HG03066 (cell line): Measurements from ENCODE around the gene ITPR3.
A peak's percentile ranks its signal among the peaks of the same experiment; 100 is the strongest.
"Not testable (repeated sequence)": the region's sequence is repeated elsewhere in the genome, so short reads cannot be mapped to it uniquely, and the experiment has no call there.

Experiments
- ATAC-seq: cut with Tn5 transposase; IDR thresholded peaks from one replicate; pipeline ENCODE4 v1.9.1; 2021; ENCODE audit warnings: low read depth; ENCODE audit not compliant: unreplicated experiment

Gene ITPR3

DNA sequence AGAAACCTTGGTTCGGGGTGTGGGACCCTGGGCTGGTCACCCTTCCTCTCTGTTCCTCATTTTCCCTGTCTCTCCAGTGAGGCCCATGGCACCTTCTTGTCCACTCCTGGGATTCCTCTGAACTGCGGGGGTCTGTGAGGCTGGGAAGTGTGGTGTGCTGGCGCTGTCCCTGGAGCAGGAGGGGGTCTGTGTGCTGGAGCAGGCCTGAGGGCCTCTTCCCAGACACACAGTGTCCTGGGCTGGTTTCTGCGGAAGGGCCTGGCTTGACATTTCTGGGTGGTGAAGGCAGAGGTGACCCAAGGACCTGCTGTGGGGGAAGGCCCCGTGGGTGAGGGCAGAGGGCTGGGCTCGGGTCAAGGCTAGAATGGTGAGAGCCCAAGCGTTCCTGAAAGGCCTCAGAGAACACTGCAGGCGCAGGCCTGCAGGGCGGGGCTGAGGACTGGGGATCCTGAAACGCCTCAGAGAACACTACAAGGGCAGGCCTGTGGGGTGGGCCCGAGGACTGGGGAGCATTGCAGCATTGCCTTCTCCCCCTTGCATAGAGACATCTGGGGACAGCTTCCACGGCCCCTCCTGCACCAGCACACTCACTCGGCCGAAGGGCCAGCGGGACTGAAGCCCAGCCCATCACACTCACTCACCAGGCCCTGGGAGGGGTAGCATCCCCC, 30.5 kb upstream of the ITPR3 start:
- no peak for ATAC-seq

DNA sequence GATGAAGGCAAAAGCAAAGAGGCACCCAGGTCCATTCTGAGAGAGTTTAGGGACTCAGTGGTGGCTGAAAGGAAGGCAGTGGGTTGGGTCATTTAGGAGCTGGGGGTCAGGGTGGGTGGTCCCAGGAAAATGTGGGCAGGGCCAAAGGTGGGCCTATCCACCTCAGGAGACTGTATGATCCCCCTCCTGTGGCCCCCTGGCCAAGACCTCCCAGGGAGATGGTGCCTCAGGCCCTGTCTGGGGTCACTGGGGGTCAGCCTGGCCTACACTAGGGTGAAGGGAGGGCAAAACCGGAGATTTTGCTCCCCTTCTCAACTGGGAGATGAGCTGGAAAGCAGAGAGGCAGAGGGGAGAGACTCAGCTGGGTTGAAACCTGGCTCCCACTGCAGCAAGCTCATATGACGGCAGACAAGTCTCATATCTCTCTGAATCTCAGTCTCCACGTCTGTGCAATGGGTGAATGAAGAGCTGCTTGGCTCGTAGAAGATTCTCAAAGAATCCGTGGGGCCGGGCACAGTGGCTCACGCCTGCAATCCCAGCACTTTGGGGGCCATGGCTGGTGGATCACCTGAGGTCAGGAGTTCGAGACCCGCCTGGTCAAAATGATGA, 29.6 kb upstream of the ITPR3 start:
- ATAC-seq: no peak

DNA sequence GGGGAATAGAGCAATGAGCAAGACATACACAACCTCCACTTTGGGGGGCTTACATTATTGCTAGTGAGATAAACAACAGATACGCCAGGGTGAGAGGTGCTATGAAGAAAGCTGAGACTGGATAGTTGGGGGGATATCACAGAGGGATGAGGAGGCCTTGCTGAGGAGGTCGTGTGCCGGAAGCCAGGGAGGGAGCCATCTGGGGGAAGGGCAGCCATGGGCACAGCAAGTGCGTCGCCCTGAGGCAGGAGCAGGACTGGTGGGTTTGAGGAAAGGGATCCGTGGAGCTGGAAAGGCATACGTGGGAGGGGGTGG, 28.9 kb upstream of the ITPR3 start:
- ATAC-seq: no peak

DNA sequence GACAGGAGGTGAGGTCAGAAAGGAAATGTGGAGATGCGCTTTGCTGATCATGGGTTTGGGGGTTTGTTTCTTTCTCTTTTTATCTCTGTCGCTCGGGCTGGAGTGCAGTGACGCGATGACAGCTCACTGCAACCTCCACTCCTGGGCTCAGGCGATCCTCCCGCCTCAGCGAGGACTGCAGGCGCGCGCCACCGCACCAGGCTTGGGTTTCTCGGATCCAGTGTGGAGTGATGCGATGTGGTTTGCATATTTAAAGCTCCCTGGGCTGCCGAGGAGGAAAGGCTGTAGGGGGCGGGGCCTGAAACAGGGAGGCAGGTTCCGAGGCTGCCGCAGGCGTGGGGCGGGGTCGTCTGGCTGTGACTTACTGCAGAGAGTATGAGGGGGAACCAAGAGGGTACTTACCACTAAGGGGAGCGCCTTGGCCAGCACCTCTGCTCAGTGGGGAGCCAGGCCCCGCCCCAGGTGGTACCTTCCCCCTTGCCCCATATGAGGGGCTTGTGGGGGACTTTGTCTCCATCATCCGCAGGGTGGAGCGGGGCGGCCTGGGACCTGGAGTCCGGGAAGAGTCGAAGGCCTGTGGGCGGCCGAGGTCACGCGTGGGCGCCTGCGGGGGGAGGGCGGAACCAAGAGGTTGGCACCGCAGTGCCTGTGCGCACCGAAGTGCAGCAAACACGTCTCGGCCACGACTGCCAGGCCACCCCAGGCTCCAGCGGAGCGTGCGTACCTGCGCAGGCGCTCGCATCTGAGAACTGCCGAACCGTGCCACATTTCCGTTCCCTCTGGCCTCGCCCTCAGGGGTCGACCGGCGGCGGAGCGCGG, 28.3 kb upstream of the ITPR3 start:
- ATAC-seq: peak; percentile 34

DNA sequence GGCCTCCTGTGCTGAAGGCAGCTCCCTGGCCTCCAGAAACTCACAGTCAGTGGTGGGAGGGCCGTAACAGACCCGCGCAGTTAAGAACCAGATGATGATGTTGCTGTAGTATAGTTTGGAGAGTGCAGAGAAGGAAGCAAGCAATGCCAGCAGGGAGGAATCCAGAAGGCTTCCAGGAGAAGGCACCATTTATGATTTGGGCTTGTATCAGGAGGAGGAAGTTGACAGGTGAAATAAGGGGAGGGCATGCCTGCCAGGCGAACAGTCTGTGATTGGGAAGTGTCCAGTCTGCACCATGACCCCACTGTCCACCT, 27.8 kb upstream of the ITPR3 start:
- ATAC-seq: no peak

DNA sequence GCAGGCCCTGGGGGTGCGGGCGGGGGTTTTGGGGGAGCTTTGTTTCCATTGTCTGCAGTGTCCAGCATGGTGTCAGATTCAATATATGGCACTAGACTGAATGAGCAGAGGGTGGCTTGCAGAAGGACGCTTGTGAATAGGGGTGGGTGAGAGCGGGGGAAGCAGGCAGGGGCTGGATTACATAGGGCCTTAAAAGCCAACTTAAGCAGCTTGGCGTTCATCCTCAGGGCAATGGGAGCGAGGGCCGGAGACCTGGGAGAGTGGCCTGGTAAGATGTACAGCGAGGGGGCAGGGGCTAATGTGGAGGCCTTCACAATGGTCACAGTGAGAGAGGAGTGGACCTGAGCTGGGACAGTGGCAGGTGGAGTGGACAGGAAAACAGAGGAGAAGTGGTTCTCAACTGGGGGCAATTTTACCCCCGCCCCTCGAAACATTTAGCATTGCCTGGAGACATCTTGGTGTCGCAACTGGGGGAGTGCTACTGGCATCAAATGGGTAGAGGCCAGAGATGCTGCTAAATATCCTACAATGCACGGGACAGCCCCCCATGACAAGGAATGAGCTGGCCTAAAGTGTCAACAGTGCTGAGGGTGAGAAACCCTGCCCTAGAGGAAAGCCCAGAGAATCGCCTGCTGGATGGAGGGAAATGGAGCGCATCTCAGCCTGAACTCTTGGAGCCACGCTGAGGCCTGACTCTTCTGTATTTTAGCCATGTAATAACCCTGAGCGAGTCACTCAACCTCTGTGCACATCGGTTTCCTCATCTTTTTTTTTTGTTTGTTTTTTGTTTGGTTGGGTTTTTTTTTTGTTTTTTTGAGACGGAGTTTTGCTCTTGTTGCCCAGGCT, 25.9 kb upstream of the ITPR3 start:
- ATAC-seq: no peak

DNA sequence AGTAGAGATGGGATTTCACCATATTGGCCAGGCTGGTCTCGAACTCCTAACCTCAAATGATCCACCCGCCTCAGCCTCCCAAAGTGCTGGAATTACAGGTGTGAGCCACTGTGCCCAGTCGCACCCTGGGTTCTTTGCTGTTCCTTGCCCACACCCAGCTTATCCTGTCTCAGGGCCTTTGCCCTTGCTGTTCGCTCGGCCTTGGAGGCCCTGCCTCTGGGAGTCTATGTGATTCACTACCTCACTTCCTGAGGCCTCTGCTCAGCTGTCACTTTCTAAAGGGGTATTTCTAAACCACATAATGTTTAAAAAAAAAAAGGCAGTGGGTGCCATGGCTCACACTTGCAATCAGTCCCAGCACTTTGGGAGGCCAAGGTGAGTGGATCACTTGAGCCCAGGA, 24.2 kb upstream of the ITPR3 start:
- not testable (repeated sequence) for ATAC-seq

DNA sequence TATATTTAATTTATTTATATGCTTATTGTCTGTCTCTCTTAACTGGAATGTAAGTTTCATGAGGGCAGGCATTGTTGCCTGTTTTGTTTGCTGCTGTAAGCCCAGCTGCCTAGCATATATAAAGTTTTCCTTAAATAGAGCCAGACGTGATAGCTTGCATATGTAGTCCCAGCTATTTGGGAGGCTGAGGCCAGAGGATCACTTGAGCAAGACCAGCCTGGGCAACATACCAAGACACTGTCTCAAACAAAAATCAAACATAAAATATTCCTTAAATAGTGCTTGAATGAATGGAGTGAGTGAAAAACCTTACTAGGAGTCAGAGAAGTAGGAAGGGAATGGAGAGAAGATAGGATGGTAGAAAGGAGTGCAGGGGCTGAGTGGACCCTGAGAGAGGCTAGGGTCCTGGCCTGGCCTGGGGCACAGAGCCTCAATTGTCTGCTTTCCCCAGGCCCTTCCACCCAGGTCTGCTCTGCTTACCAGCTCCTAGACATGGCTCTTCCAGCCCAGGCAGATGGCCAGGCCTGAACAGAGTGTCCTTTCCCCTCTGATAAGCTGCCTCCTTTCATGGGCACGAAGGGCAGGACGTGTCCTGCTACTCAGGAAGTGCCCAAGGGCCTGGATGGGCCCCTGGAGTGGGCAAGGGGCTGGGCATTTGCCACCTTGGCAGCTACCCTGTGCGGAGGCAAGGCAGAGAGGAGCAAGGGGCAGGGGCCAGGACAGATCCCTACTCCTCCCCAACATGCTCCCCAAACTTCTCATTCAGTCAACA, 23.4 kb upstream of the ITPR3 start:
- no peak for ATAC-seq

DNA sequence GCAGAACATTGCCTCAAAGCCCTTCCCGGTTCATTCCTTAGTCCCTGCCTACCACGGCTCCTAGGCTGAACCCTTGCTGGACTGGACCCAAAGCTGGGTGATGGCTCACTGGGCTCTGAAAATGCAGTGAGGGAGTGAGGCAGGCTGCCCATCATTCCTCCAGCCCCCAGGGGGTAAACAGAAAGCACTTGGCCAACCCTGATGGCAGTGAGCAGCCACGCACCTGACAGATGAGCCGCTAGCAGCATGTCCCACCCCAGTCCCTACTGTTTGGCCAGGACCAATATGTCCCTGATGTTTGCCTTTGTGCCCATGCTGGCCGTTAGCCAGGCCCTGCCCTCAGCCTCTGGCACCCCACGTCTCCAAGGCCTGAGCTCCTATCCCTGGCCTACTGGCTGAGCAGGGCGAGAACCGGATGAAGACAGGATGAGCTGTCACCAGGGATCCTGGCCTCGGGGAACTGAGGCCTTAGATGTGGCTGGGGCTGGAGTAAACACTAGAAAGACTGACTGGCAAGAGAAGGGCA, 21.6 kb upstream of the ITPR3 start:
- no peak for ATAC-seq

DNA sequence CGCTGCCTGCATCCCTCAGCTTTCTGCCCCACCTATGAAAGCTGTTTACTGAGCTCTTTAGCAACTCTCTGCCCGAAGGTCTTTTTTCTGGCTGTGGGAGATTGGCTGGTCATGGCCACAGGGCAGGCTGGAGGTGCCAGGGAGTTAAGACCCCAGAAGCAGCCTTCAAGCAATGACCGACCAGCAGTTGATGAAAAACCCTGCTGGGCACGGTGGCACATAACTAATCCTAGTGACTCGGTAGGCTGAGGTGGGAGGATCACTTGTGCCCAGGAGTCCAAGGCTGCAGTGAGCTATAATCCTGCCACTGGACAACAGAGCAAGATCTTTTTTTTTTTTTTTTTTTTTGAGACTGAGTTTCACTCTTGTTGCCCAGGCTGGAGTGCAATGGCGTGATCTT, 20.4 kb upstream of the ITPR3 start:
- ATAC-seq: no peak

DNA sequence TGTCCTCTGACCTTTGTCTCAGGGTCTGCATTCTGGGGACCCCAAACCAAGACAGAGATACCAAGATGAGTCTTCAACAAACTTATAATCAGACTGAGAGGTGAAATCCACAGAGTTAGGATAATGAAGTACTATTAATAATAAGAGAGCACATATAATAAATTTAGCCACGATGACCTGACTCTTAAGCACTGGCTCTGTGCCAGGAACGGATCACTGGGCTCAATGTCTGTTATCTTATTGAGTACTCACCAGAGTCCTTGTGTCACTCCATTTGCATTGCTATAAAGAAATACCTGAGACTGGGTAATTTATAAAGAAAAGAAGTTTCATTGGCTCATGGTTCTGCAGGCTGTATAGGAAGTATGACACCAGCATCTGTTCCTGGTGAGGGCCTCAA, 18.9 kb upstream of the ITPR3 start:
- ATAC-seq: no peak

DNA sequence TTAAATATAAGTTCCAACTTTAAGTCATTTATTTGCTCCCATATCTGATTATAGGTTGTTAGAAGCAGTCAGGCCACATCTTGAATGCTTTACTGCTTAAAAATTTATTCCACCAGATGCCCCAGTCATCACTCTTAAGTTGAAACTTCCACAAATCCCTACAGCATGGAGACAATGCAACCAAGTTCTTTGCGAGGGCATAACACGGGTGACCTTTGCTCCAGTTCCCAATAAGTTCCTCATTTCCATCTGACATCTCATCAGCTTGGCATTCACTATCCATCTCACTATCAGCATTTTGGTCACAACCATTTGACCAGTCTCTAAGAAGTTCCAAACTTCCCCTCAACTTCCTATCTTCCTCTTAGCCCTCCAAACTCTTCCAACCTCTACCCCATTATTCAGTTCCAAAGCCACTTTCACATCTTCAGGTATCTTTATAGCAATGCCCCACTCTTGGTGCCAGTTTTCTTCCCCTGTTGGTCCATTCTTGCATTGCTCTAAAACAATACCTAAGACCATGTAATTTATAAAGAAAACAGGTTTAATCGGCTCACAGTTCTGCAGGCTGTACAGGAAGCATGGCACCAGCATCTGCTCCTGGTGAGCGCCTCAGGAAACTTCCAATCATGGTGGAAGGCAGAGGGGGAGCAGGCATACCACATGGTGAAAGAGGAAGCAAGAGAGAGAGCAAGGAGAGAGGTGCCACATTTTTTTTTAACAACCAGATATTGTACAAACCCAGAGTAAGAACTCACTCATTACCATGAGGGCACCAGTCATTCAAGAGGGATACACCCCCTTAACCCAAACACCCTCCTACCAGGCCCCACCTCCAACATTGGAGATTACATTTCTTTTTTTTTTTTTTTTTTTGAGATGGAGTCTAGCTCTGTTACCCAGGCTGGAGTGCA, 15.9 kb upstream of the ITPR3 start:
- no peak for ATAC-seq

DNA sequence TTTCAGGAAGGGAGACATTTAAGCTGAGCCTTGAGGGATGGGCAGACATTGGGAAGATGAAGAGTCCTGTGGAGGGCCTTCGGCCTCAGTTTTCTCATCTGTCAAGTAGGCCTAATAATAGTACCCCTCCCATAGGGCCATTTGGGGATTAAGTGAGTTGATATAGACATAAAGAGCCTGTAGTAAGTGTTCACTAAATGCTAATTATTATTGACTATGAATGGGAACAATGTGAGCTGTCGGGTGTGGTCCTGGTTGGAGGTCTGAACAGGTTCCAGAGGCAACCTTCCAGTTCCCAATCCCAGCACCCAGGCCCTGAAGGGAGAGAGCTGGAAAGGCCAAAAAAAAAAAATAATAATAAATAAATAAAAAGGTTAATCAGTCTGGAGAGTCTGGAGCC, 14.5 kb upstream of the ITPR3 start:
- ATAC-seq: no peak

DNA sequence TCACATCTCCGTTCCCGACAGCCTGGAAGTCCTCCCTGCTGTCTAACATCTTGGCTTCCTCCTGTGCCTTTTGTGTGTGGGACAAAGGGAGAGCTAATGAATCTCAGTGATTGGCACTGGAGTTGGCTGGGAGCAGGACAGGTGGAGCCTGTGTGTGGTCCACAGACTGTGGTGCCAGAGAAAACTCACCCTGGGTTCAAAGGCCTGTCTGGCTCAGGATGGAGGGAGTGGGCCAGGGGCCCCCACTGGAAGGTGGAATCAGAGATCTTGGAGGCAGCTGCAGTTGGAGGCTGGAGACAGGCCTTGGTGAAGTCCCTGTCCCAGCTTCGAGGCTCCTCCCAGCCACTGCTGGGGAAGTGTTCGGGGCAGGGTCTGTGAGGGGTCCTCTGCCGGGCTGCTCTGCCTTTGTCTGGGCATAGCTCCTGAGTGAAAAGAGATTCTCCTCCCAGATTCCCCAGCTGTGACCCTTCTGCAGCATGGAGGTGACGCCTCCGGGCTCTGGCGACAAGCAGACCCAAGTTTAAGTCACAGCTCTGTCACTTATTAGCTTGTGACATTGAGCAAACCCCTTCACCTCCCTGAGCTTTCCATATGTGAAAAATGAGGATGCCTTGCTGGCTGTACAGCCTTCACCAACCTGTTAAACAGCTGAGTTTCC, 13.9 kb upstream of the ITPR3 start:
- ATAC-seq: no peak

DNA sequence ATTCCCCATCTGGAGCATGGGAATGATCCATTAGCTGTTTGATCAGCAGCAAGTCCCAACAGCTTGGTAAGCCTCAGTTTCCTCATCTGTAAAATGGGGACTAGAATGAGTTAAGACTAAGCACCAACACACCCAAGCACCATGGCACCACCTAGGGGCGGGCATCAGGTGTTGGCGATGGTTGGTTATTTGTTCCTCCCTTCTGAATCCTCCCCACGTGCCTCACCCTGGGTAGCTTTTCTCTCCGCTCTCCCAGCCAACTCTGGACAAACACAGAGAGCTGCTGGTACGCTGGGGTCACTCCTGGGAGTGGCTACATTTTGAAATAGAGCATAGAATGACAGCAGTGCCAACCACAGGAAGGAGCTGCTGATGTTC, 13.3 kb upstream of the ITPR3 start:
- no peak for ATAC-seq

DNA sequence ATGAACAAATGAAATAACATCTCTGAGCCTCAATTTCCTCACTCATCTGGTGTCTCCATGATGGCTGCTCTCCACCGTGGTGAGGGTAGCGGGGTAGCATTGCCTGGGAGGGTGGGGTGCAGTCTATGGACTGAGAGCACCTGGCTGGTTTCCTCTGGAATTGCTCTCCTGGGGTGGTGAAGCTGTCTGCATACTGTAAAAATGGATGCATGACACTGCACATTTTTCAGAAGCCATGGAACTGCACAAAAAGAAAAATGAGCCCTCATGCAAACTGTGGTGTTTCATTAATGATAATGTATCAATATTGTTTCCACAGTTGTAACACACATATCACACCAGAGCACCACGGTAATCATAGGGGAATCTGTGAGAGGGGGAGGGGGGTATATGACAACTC, 12.1 kb upstream of the ITPR3 start:
- ATAC-seq: no peak

DNA sequence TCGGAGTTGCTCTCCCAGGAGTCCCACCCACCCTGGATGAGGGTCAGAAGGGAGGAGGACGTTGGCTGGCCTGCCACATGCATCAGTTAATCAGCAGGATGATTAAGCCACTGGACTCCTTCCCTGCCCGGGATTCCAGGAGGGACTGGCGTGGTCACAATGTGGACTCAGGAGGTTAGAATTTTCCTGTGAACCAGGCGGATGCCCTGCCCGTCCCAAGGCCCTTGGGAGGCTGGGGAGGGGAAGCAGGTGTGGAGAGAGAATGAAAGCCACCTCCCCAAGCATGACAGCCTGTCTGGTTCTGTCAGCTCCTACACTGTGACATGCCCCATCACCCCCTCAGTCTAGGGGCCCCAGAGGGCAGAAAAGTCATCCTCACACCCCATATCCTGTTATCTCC, 11.6 kb upstream of the ITPR3 start:
- no peak for ATAC-seq

DNA sequence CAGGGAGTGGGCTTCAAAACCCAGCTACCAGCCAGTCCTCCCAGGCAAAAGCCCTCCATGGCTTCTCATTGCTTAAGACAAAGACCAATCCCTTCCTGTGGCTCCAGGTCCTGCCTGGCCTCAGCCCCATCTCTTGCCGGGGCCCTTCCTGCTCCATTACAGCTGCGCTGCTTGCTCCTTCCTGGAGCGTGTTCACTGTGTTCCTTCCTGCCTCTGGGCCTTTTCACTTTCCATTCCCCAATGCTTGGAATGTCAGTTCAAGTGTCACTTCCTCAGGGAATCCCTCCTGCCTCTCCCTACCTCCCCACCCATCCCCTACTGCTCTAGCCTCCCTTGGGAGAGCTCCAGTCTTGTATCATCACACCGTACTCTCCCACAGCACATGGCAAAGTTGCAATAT, 11.1 kb upstream of the ITPR3 start:
- no peak for ATAC-seq
